GM10248 (cell line): ENCODE data around the gene TMOD4.
"Not testable (repeated sequence)": the region's sequence is repeated elsewhere in the genome, so short reads cannot be mapped to it uniquely, and the experiment has no call there.

Source experiments
- CTCF ChIA-PET: fragments of 300-600 bp; sonication (Branson Sonifier 250); formaldehyde crosslinking; extraction: SDS; loops from one replicate; lab custom pipeline; 2021; ENCODE audit warnings: antibody characterized with exemption; lab: Yijun Ruan, JAX
- POLR2A ChIA-PET: fragments of 350-650 bp; sonication (Branson Sonifier 250); formaldehyde crosslinking; extraction: SDS; loops from one replicate; lab custom pipeline; 2020; ENCODE audit warnings: antibody characterized with exemption; lab: Yijun Ruan, JAX
- DNase-seq: peaks from one replicate; pipeline ENCODE4 v3.0.0; 2012; ENCODE audit errors: extremely low spot score
- TF ChIP-seq, protein P1 (sequence below): IDR thresholded peaks from 2 replicates; pipeline ENCODE4 v1.5.1; 2012; ENCODE audit warnings: mild to moderate bottlenecking, low read depth; ENCODE audit errors: extremely low read depth, missing control alignments, control extremely low read depth

The TMOD4 gene

DNA sequence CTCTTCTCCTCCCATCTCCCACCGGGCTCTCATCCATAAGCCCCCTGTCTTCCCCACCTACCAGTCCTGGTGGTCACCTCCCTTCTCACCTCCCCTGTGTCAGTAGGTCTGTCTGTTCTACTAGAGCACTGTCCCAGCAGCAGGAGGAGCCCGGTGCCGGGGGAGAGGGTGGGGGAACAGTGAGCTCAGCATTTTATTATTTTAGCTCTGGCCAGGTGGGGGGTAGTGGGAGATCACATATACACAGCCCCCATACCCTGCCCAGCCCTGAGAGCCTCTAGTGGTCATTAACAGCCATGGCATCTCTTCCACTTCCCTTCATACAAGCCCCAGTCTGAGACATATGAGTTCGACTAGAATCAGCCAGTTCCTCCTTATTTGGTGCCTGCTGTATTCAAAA is at the start of gene TMOD4:
Gene TMOD4, minus strand, starts transcription at position 119 of the 400 bp plus-strand sequence. CDS start 1,106 bp downstream, outside the sequence.
- DNase-seq, result no peak
- ChIA-PET CTCF (interaction anchor here (0.9 to 1.7 kb wide), 9 partner anchors 9 to 76 kb away, joined by 3 to 6 read pairs (median 4); partner anchors contain the start of gene VPS72), POLR2A (no interaction called here)

DNA sequence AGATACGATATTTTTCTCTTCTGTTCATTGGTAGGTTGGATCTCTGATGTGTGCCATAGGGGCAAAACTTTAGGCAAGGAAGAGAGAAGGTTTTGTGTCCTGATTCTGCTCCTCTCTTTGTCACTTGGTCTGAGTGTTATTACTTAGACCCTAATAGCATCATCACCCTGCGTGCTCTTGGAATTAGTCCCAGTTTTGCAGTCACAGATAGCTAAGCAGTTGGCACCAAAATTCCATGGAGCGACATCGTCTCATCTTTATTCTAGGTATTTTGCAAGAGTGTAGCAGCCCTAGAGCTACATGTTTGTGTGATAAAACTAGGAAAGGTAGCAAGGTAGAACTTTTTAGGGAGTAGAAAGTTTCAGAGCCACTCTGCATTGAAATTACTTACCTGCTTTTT is 46.3 kb upstream of the TMOD4 start:
- ChIA-PET POLR2A (no interaction called here), CTCF (interaction anchor here (0.9 to 1.4 kb wide), 2 partner anchors 13 to 30 kb away, joined by 3 to 9 read pairs; no protein-coding TSS in a partner anchor)
- no peak for DNase-seq
- TF ChIP-seq, protein P1, sequence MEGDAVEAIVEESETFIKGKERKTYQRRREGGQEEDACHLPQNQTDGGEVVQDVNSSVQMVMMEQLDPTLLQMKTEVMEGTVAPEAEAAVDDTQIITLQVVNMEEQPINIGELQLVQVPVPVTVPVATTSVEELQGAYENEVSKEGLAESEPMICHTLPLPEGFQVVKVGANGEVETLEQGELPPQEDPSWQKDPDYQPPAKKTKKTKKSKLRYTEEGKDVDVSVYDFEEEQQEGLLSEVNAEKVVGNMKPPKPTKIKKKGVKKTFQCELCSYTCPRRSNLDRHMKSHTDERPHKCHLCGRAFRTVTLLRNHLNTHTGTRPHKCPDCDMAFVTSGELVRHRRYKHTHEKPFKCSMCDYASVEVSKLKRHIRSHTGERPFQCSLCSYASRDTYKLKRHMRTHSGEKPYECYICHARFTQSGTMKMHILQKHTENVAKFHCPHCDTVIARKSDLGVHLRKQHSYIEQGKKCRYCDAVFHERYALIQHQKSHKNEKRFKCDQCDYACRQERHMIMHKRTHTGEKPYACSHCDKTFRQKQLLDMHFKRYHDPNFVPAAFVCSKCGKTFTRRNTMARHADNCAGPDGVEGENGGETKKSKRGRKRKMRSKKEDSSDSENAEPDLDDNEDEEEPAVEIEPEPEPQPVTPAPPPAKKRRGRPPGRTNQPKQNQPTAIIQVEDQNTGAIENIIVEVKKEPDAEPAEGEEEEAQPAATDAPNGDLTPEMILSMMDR, result no peak

More for the DNA sequence above, at the start of gene TMOD4:
- TF ChIP-seq, protein P1, result peak; percentile 27

DNA sequence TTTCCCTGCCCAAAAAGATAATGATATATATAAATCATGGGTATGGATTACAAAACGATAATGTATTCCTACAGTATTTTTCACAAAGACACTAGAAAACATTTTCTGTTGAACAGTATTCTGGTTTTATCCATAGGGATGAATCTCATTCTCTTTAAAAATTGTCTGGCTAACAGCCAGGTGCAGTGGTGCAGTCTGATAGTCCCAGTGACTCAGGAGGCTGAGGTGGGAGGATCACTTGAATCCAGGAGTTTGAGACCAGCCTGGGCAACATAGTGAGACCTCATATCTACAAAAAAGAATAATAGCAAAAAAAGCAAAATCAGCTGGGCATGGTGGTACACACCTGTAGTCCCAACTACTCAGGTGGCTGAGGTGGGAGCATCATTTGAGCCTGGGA is 45.8 kb upstream of the TMOD4 start:
- POLR2A ChIA-PET, result no interaction called here
- no peak for DNase-seq
- CTCF ChIA-PET, result interaction anchor here (0.9 to 1.4 kb wide), 2 partner anchors 12 to 30 kb away, joined by 3 to 9 read pairs; no protein-coding TSS in a partner anchor
- TF ChIP-seq, protein P1, result no peak

DNA sequence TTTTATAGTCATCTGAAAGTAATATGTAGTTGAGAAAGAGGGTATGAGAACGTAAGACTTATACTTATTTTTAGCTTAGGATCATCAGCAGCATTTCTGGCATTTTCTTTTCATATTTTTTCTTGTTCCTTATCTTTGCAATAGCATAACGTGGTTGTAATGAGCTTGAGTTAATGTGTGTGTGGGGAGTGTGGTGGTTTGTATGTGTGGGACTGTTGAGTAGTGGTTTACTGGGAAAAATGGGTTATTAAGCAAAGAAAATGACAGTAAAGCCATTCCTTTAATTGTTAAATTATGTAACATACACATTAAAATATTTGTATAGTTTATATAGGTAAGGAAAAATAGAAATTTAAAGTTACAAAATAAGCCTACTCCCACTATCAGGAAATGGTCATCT is 37.8 kb upstream of the TMOD4 start:
- ChIA-PET CTCF (no interaction called here), POLR2A (no interaction called here)
- TF ChIP-seq, protein P1, result no peak
- DNase-seq, result no peak

DNA sequence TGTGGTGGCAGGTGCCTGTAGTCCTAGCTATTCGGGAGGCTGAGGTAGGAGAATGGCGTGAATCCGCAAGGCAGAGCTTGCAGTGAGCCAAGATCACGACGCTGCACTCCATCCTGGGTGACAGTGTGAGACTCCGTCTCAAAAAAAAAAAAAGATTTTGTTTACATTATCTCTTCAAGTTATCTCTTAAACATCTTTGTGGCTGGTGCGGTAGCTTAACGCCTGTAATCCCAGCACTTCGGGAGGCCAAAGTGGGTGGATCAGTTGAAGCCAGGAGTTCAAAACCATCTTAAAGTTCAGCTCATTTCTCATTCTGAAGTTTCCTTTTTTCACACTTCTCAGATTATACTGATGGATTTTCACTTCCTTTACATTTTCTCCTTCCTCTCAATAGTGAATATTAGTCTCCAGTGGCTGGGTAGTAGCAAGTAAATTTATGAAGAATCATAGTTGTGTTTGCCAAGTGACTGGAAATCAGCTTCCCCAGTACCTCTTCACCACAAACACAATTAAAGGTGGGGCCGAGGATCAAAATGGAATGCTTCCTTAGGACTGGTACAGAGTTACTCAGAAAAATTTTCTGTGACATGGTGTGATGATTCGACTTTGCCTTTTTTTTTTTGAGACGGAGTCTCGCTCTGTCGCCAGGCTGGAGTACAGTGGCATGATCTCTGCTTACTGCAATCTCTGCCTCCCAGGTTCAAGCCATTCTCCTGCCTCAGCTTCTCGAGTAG is 36.4 kb upstream of the TMOD4 start:
- ChIA-PET CTCF (interaction anchor here (1.0 to 1.6 kb wide), 4 partner anchors 22 to 69 kb away, joined by 3 to 4 read pairs (median 3); partner anchors contain the start of genes LYSMD1 and SCNM1), POLR2A (interaction anchor here (1.2 kb wide), 1 partner anchor 10 kb away, joined by 4 read pairs; no protein-coding TSS in a partner anchor)
- DNase-seq, result no peak
- TF ChIP-seq, protein P1, result no peak

DNA sequence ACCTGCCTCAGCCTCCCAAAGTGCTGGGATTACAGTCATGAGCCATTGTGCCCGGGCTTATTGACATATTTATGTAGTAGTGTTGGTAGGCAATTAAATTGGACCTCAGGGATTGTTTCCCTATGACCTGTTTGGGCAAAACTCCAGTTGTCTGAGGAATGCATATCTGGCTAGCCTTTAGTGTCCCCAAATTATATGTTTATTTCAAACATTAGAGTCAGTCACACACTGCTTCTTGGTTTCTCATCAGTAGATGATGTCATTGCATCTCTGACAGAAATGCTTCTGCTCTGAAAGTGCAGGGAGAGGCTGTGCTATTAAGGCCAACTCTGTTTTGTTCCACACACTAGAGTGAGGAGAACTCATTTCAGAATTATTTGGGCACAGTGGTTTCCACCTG is 35.0 kb upstream of the TMOD4 start:
- no peak for DNase-seq
- CTCF ChIA-PET, result interaction anchor here (1.6 kb wide), 1 partner anchor 24 kb away, joined by 3 read pairs; no protein-coding TSS in a partner anchor
- TF ChIP-seq, protein P1, result no peak
- POLR2A ChIA-PET, result no interaction called here

DNA sequence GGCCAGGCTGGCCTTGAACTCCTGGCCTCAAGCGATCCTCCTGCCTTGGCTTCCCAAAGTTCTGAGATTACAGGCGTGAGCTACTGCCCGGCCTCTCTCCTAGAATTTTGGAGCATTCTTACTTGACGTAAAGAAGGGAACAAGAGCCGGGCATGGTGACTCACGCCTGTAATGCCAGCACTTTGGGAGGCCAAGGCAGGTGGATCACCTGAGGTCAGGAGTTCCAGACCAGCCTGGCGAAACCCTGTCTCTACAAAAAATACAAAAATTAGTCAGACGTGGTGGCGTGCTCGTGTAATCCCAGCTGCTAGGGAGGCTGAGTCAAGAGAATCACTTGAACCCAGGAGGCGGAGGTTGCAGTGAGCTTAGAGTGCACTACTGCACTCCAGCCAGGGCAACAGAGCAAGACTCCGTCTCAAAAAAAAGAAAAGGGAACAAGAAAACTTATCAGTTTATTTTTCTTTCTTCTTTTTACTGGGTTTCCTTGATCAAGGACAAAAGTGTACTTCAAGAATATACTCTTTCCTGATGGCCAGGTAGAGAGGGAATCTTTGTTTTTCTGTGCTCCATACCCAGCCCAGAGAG is 29.7 kb upstream of the TMOD4 start:
- POLR2A ChIA-PET, DNase-seq: not testable (repeated sequence)
- CTCF ChIA-PET, result interaction anchor here (1.0 to 1.5 kb wide), 3 partner anchors 9 to 100 kb away, joined by 3 to 4 read pairs (median 3); no protein-coding TSS in a partner anchor
